Activated gamma-delta T cell treated with Interleukin-2 at 50 U/mL for 16 hours (primary cell): ENCODE measurements around the gene DCDC1.

Experiments used
- DNase-seq: peaks from one replicate; pipeline ENCODE4 v3.0.0-alpha.2; 2020

The DCDC1 gene

GRCh38 chr11:31231601-31232000 lies 137.9 kb downstream of the DCDC1 start:
- no peak for DNase-seq

DNA sequence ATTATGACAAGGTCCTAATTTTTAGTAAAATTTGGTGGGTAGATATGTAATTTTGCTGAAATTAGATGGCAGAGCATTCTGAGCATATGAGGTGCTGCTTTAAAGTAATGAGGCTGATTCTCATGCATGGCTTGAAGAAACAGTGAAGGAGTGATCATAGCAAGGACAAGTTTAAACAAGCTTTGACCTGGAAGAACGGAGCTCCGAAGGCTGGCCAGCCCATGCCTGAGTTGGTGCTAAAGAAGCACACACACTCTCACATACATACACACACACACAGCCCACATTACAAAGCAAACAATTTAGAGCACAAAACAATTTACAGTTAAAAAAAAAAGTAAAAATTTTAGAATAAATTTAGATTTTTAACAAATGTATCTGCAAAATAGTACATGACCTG lies 150.7 kb downstream of the DCDC1 start:
- no peak for DNase-seq

GRCh38 chr11:31214372-31214771 lies 155.2 kb downstream of the DCDC1 start:
- no peak for DNase-seq

DNA sequence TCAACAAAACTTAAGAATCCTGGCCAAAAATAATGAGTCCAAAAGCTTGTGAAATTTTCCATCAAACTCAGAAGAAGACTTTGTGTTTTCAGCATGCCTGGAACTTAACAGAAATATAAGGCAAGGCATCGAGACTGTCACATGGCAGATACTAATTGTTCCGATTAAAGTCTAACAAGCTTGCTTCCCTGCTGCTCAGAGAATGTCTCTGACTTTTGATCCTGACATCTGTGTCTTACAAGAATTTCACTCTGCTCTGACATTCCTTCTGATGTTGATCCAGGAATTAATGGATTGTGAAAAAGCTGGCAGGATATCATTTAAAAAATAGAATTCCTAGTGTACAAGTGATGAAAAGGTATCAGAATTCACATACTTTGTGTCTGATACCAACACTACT lies 170.2 kb downstream of the DCDC1 start:
- DNase-seq: no peak

DNA sequence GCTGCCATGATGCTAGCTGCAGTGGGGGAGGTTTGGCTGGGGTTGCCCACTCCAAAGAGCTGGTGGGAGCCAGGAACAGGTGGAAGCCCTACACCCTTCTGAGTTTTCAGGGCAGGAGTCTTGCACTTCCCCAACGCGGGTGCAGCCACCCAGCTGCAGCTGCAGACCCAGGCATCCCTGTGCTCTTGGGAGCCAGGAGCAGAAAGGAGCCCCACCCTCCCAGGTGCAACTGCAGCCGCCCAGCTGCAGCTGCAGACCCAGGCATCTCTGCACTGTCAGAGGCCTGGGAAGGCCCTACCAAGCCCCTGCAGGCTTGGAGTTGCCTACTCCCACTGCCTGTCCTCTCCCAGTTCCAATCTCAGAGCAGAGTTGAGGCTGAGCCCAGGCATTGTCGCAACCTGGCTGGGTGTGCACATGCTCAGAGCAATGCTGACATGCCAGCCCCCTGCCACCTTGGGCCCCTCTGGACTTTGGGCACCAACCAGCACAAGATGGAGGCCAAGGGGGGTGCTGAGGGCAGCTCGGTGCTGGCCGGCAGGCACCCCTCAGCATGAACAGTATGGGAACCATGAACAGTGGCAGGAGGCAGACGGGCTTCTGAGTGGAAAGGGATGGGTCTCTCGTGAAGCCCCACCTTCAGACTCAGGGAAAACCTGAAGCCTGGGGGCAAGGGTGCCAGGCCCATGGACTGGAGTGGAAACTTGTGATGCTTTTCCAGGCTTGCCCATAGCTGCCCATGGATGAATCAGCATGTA lies 195.4 kb downstream of the DCDC1 start:
- DNase-seq: no peak

DNA sequence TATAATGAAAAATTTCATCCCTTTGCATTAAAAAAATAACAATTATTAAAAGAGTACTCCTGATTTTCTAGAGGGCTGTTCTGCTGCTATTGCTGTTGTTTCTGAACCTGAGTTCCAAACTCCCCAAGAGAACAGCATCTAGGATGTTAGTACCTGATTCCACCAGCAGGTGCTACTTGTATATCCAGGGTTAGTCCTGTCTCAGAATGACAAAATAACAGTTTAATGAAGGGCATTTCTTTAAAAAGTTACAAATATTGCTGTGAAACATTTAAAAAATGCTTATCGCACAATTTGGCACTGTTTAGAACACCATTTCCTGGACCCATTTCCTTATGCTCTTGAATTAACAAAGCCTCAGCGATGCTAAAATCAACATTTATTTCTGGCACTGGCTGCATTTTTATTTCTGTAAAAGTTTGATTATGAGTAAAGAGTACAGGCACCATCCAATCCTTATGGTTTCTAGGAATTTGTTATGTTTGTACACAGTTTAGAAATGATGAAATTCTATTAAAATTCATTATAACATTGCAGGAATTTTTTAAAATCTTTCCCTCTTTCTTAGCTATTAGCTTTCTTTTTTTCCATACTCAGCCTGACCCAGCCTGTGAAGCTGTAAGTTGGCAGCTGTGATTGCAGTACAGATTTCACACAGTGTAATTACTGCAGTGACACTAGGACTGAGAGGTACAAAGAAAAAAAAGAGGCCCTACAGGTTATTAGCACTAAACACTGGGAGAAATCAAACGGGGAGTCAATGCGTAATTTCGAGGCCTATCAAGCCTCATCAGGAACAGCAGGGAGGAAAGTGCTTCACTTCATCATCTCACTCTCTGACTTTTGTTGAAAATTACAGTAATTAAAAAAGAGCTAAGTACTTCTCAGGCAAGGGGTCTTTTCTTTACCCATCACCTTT lies 208.8 kb downstream of the DCDC1 start:
- DNase-seq: no peak

DNA sequence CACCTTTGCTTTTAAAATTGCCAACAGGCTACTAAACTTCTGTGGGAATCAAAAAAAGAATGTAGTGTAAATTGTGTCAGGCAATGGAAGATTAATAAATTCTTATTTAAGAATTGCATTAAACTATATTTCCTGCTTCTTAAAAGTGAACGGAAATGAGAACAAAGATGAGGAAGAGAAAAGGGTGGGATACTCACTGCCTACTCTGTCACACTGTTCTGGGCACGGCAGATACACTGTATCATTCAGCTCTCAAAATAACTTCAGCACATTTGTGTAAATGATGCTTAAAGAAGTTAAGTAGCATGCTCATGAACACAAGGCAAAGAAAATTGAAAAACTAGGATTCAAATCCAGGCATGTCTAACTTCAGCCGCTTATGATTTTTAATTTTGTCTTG lies 218.7 kb downstream of the DCDC1 start:
- DNase-seq: no peak

GRCh38 chr11:31150011-31150410 lies 219.5 kb downstream of the DCDC1 start:
- DNase-seq: no peak

GRCh38 chr11:31141789-31142188 lies 227.8 kb downstream of the DCDC1 start:
- no peak for DNase-seq

DNA sequence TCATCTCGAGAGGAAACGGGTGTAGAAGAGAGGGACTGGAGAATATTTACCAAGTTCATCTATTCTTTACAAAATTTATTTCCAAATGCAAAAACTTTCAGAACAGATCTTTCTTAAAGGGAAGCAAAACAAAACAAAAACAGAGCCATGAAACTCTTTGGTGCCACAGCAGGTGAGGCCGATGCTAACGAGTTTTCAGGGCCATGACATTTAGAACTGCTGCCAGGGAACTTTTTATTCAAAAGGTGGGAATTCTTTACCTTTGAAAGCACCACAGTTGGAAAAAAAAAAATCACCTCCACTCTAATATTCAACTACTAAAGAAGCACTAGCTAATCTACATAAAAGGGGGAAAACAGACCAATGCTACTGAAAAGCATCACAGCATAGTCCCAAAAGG lies 230.1 kb downstream of the DCDC1 start:
- DNase-seq: no peak

GRCh38 chr11:31132531-31133421 lies 236.8 kb downstream of the DCDC1 start:
- DNase-seq: no peak

DNA sequence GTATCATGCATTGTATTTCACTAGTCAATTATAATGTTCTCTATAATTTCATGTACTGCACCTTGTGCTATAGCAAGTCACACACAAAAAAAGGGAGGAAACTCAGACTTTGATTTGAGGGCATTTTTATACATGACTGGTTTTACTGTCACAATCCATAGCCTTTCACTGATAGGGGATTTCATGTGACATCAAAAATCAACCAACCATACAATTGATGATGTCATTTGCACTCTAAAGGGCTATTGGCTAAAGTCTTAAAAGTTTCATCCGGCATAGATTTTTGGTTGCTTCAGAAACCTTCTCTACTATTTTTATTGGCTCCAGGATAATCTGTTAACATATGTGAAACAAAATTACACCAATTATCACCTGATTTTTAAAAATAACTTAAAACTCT lies 237.8 kb downstream of the DCDC1 start:
- DNase-seq: no peak

DNA sequence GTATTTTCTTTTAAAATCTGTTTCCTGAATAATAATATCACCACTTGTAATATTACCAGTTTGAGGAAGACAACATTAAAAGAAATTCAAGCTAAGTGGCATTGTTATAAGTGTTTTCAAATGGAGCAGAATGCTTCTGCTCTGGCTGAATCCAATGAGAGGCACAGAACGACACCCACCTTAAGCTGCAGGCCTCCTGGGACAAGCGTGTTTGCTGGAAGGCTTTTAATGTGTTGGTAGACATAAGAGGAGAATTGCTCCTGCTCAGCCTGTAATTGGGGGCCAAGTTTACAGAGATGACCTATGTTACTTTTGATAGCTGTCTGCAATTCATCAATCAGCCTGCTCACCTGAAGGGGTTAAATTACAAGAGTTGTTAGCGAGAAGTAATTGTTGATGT lies 242.2 kb downstream of the DCDC1 start:
- DNase-seq: no peak

DNA sequence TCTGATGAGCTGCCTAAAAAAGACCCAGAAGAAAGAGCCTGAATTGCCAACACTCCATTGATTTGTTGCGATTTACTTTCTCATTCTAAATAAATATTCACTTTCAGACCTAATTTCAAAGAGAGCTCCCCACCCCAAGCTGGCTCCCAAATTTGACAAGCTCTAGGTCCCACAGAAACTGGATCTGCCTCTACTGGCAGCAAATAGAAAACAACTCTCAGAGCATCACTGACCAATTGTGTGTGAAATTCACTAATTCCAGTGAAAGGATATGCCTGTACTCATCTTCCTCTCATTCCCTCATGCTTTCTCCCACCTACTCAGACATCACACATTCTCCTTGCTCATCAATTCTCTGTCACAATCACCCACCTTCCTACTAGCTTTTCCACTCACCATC lies 249.1 kb downstream of the DCDC1 start:
- DNase-seq: no peak

- DNase-seq: no peak
Measured at GRCh38 chr11:31118566-31118965, 251.0 kb downstream of the DCDC1 start.

- DNase-seq: no peak
Measured at GRCh38 chr11:31117038-31117437, 252.5 kb downstream of the DCDC1 start.

GRCh38 chr11:31114442-31114841 lies 255.1 kb downstream of the DCDC1 start:
- DNase-seq: no peak

- DNase-seq: no peak
Measured at GRCh38 chr11:31110830-31111229, 258.7 kb downstream of the DCDC1 start.

DNA sequence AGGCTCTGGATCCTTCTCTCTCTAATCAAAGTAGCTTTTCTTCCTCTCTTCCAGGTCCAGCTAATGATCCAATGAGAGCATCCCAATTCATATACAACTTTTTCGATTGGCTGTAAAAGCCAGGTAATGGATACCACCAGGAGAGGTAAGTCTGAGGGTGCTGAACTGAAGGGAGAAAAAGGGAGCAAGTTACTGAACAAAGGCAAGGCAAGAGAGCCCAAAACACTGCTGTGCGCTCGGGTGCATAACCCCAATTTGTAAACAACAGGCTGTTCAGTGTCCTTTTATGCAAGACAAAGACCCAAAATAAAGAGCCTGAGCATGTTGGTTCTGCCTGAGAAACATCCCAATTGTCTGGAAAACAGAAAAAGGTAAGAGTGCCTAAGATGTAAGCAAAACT lies 260.1 kb downstream of the DCDC1 start:
- no peak for DNase-seq

DNA sequence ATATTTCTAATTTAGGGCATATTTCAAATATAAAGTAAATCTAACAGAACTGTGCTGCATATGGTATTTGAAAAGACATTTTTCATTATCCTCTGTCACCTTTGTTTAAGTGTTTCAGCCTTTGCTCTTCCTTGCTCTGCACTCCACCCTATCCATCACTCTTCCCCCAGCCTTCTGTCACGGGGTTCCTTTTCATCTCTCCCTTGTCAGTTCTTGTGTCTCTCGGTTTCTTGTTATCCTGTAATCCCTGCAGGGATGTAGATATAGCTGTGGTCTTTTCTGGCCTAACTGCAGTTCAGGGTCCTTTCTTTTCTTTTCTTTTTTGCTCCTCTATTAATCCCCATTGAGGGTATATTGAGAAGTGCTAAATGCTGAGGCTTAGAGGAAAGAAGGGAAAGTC lies 261.9 kb downstream of the DCDC1 start:
- no peak for DNase-seq

DNA sequence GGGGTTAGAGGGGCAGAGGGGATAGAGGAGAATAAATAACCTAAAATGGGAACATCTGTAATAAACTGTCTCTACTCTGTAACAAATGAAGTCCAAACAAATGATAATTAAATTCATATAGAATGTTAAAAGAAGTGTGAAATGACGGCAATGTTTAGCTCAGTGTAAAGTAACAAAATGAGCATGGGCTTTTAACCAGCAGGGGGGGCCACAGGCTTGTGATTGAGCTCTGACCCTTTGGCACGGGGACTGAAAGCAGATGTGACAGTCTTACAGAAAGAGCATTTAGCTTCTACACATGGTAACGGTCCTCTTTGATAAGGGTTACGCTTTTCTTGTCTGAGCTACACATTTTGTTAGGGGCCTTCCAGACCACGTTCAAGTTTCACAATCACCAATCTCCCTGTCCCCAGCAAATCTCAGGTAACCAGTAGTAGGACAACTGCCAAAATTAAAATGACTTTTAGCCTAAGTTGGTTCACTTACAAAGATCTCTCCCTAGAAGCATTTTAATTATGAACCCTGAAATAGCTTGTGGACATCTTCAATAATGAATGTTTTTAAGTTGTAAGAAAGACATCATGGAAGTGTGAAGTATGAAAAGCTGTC lies 262.5 kb downstream of the DCDC1 start:
- no peak for DNase-seq

DNA sequence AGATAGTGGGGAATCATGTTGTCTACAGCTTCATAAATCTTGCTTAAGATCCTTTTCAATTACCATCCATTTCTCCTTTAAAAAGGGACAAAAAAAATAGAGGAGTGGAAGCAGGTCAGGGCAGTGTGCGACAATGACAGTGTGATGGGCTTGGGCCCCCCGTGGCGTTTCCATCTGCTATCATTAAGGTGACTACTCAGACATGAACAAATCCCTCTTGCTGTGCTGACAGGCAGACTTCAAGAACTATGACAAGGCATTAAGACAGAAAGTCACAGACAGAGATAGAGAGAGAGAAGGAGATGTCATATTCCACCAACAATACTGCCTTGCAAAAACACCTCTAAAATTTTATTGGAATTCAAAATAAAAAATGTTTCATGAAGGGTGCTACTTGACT lies 263.2 kb downstream of the DCDC1 start:
- DNase-seq: no peak

- no peak for DNase-seq
Measured at GRCh38 chr11:31102875-31103274, 266.7 kb downstream of the DCDC1 start.
